Coronary artery (tissue), 2 donors: ENCODE measurements around the gene ISYNA1.

Experiments used
- DNase-seq: peaks from one replicate; pipeline ENCODE4 v3.0.0-alpha.2; 2017; ENCODE audit warnings: low spot score
- H3K27ac ChIP-seq, 2 donors: fragments of 200-600 bp; sonication (generic); one replicate each; pipeline ENCODE4 v1.5.1; 2016 to 2019
- H3K4me3 ChIP-seq: fragments of 200-600 bp; sonication (generic); 2 replicates; pipeline ENCODE4 v1.5.1; 2016; ENCODE audit warnings: mild to moderate bottlenecking, moderate library complexity
- CTCF ChIP-seq: fragments of 200-600 bp; sonication (generic); IDR thresholded peaks from one replicate; pipeline ENCODE4 v1.5.1; 2019; ENCODE audit warnings: antibody characterized with exemption

Gene ISYNA1

GRCh38 chr19:18384775-18385174 is 53.2 kb downstream of the ISYNA1 start:
- Histone ChIP-seq H3K27ac (no peak overlapping the region), H3K4me3 (no peak overlapping the region)
- TF ChIP-seq CTCF, result no peak
- DNase-seq, result no peak
